GM12878 (cell line): ENCODE results near the gene THAP2.

Experiments used
- HDGF ChIP-seq: fragments of 450-650 bp; IDR thresholded peaks from 2 replicates; pipeline ENCODE4 v1.6.1; 2016; ENCODE audit warnings: antibody characterized with exemption
- MXI1 ChIP-seq: fragments of 150-350 bp; IDR thresholded peaks from 2 replicates; pipeline ENCODE4 v1.6.1; 2011; ENCODE audit warnings: low read depth, mild to moderate bottlenecking, inconsistent platforms, low read length, improper control_type of control experiment
- RFX5 ChIP-seq: IDR thresholded peaks from 2 replicates; pipeline ENCODE4 v1.6.1; 2011; ENCODE audit warnings: low read depth, low read length, improper control_type of control experiment
- TF ChIP-seq, protein P1 (sequence below), 3 experiments: IDR thresholded peaks in 2 of 3; conservative IDR thresholded peaks in 1 of 3; 2 replicates each; pipeline ENCODE4 v1.5.1; 2011; ENCODE audit warnings: low read depth in 3 of 3, low read length in 3 of 3, mild to moderate bottlenecking in 3 of 3, control low read depth in 2 of 3, moderate library complexity in 2 of 3, inconsistent platforms in 1 of 3, mixed read lengths in 1 of 3; ENCODE audit not compliant: control insufficient read depth in 2 of 3, insufficient read depth in 1 of 3; ENCODE audit errors: extremely low read depth in 1 of 3

DNA sequence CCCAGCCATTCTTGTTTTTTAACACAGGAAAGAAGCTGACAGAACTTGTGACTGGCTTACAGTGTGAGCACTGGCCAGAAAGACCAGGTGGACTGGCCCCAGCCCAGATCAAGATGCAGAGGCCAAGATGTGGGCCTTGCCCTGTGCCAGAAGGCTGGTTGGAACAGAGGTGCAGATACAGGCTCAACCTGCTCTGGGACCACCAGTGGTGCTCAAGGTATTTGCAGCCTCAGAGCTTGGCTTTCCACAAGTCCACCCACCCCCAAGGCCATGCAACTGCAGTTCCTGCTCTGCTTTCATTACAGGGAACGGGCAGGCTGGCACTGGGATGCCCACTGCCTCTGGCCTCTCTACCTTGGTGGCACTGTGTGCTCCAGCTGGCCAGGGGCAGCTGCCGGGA lies 23.8 kb upstream of the THAP2 start:
- TF ChIP-seq, protein P1, sequence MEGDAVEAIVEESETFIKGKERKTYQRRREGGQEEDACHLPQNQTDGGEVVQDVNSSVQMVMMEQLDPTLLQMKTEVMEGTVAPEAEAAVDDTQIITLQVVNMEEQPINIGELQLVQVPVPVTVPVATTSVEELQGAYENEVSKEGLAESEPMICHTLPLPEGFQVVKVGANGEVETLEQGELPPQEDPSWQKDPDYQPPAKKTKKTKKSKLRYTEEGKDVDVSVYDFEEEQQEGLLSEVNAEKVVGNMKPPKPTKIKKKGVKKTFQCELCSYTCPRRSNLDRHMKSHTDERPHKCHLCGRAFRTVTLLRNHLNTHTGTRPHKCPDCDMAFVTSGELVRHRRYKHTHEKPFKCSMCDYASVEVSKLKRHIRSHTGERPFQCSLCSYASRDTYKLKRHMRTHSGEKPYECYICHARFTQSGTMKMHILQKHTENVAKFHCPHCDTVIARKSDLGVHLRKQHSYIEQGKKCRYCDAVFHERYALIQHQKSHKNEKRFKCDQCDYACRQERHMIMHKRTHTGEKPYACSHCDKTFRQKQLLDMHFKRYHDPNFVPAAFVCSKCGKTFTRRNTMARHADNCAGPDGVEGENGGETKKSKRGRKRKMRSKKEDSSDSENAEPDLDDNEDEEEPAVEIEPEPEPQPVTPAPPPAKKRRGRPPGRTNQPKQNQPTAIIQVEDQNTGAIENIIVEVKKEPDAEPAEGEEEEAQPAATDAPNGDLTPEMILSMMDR (IDR thresholded peaks at IDR 0.05 in 2 of 3, conservative IDR thresholded peaks at IDR 0.05 in 1 of 3; ENCODE audit: control insufficient read depth in 2 of 3, extremely low read depth in 1 of 3, insufficient read depth in 1 of 3, low read depth in 3 of 3, low read length in 3 of 3), result no peak
- TF ChIP-seq MXI1 (no peak), HDGF (no peak), RFX5 (no peak)
